ENCODE measurements around the gene CHMP2A.

DNA sequence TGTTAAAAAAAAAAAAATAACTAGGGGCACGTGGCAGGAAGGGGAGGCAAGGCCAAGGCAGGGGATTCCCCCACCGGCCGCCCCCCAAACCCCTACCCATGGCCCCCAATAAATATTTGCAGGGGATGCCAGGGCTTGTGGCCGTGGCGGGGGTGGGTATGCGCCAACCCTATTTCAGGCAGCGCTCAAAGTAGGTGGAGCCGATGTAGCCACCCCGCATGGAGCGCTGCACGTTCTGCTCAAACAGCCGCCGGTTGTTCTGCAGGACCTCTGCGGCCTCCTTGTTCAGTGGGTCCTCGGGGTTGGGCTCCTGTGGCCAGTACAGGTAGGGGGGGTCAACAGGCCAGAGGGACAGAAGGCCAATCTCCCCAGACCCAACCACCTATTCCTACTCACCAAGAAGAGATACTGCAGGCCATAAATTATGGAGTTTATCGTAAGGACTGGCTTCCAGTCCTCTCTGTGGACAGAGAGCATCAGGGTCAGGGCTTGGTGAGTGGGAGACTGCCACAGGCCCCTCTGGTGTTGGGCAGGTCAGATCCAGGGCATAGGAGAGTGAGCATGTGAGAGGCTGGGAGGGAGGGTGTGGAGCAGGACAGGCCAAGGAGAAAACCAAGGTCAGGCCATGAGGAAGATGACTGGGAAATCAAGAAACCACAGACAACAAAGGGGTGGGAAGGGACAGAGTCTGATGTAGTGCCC, 1.2 kb upstream of the CHMP2A start:
- TF ChIP-seq EZH2phosphoT487 (conservative IDR thresholded peaks at IDR 0.05; ENCODE audit: low read length), result no peak
- TF ChIP-seq, protein P1, sequence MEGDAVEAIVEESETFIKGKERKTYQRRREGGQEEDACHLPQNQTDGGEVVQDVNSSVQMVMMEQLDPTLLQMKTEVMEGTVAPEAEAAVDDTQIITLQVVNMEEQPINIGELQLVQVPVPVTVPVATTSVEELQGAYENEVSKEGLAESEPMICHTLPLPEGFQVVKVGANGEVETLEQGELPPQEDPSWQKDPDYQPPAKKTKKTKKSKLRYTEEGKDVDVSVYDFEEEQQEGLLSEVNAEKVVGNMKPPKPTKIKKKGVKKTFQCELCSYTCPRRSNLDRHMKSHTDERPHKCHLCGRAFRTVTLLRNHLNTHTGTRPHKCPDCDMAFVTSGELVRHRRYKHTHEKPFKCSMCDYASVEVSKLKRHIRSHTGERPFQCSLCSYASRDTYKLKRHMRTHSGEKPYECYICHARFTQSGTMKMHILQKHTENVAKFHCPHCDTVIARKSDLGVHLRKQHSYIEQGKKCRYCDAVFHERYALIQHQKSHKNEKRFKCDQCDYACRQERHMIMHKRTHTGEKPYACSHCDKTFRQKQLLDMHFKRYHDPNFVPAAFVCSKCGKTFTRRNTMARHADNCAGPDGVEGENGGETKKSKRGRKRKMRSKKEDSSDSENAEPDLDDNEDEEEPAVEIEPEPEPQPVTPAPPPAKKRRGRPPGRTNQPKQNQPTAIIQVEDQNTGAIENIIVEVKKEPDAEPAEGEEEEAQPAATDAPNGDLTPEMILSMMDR (IDR thresholded peaks at IDR 0.05; ENCODE audit: insufficient read depth, low read length, poor library complexity, severe bottlenecking), result no peak

Data from SU-DHL-6 (cell line).